Nasal cavity respiratory epithelium epithelial cell of viscerocranial mucosa (primary cell): ENCODE data around the gene TCF23. TPM values are rescaled to one million over a fixed set of nuclear protein-coding genes. Genes with fewer than 3 reads are reported as not detected.

Experiments used
- total RNA-seq: library from RNA; depleted of rRNA; stranded (reverse); fragments of >200 nt; gene quantifications from 2 replicates; pipeline ENCODE4 v1.2.3, GENCODE V29; 2014

TCF23 gene
- under 0.01 TPM in 1 of 2 replicates, not detected in the other for total RNA-seq

DNA sequence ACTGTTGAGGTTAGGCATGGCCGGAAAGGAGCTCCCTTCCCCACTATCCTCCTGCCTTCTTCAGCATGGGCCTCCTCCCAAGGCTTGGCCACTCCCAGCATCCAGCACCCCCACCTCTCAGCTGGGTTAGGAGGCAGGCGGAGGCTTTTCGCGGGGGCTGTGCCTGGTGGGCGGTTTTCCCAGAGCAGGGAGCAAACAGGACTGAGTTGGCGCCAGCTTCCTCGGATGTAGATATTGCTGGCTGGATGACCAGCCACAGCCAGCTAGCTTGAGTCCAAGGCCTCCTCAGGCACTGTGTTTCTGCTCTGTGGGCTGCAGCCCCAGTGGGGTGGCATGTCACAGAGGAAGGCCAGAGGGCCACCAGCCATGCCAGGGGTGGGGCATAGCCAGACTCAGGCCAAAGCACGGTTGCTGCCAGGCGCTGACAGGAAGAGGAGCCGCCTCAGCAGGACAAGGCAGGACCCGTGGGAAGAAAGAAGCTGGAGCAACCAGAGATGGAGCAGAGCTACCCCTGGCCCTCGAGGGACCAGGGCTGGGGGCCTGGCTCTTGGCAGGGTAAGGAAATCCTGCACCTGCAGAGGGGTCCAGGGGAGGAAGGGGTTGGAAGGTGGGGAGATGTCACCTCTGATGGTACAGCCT lies at the start of gene TCF23:
TCF23 (plus strand) TSS at position 204 of the 639 bp plus-strand sequence; CDS start at position 334, 130 bp downstream.

DNA sequence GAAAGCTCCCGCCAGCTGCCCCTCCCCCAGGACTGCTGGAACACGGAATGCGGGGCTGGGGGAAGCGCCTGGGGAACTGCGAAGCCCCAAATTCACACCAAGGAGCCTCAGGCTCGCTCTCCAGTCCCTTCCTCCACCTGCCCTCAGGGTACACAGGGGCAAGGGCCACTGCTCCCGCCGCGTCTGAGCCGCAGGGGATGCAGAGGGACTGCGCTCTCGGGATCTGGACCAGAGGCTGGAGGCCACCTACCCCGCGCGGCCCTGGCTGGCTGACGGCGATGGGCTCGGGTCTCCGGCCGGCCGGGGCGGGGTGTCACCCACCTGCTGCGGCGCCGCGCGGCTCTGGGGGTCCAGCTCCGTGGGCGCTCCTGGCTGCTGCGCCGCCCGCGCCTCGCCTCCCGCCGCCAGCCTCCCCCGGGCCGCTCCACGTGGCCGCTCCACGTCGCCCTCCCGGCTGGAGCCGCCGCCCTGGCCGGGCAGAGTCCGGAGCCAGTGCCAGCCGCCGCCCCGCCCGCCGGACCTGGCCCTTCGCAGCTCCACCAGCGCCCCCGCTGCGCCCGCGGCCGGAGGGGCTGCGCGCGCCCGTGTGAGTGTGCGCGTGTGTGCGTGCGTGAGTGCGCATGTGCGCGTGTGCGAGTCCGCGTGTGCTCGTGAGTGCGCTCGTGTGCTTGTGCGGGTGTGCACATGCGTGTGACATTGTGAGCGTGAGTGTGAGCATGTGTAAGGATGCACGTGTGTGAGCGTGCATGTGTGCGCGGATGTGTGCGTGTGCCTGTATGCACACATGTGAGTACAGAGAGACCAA lies 30.1 kb upstream of the TCF23 start, which contains the start of gene CGREF1:
CGREF1 (minus strand) TSS at position 604 of the 805 bp plus-strand sequence. CDS start 14,762 bp downstream, outside the sequence.

DNA sequence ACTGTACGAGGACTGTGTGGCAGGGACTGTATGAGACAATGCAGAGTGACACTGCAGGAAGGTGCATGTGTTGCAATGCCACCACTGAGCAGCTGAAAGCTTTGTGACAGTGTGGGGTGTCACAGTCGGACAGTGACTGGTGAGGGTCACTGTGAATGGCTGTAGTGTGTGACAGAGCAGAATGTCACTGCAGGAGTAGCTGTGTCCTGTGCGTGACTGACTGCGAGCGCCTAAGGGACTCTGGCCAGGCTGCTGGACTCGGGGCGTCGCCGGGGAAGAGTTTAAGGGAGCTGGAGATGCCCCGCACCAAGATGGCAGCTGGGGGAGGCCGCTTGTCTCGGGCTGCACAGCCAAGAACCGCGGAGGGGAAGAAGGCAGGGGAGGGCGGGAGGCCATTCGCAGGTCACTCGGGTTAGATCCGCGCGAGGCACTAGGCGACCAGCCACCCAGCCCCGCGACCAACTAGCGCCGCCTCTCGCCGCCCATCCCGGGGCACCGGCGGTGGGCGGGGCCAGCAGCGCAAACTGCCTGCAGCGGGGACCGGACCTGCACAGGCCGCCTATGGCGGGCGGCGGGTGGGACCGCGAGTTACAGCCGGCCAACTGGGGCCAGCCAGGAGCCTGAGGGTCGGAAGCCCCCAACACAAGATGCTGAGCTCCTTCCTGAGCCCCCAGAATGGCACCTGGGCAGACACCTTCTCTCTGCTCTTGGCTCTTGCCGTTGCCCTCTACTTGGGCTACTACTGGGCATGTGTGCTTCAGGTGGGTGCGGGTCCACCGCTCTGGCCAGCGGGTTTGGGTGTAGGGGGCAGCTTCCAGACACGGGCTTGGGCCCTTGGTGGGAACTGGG lies 25.3 kb upstream of the TCF23 start, which contains the start of gene ABHD1:
ABHD1 (plus strand) TSS at position 514 of the 849 bp plus-strand sequence; CDS start at position 648, 134 bp downstream.

GRCh38 chr2:27133905-27134780 lies 14.7 kb upstream of the TCF23 start, which contains the start of gene PREB:
TSS of gene PREB (minus strand) at chr2:27134636. CDS start at chr2:27134421, 215 bp downstream.

GRCh38 chr2:27139310-27139709 lies 9.5 kb upstream of the TCF23 start, which contains the start of gene PRR30:
TSS of gene PRR30 (minus strand) at chr2:27139410. CDS start at chr2:27138329, 1,081 bp downstream.

Other genes with a start within 250 kb of the TCF23 start
- gene MAPRE3, start 178.4 kb upstream of the TCF23 start, total RNA-seq: 2.1 and 9.8 TPM in 2 replicates
- 18.5 and 19.6 TPM in 2 replicates for gene TMEM214, start 116.0 kb upstream of the TCF23 start, total RNA-seq
- gene AGBL5, start 97.3 kb upstream of the TCF23 start, total RNA-seq: 10.6 and 20.4 TPM in 2 replicates
- 254 and 377 TPM in 2 replicates for gene OST4, start 77.3 kb upstream of the TCF23 start, total RNA-seq
- 0.34 and 0.36 TPM in 2 replicates for gene EMILIN1, start 70.4 kb upstream of the TCF23 start, total RNA-seq
- gene KHK, start 62.2 kb upstream of the TCF23 start, total RNA-seq: 0.34 and 0.78 TPM in 2 replicates
- gene CGREF1, start 29.9 kb upstream of the TCF23 start, total RNA-seq: 1.0 and 1.8 TPM in 2 replicates
- not detected in 2 replicates for gene ABHD1, start 25.2 kb upstream of the TCF23 start, total RNA-seq
- 39.4 and 82.7 TPM in 2 replicates for gene PREB, start 14.4 kb upstream of the TCF23 start, total RNA-seq
- gene PRR30, start 9.6 kb upstream of the TCF23 start, total RNA-seq: not detected in 2 replicates
- gene ATRAID, start 63.0 kb downstream of the TCF23 start, total RNA-seq: 122 and 193 TPM in 2 replicates
- gene SLC5A6, start 63.3 kb downstream of the TCF23 start, total RNA-seq: 22.9 and 34.7 TPM in 2 replicates
- gene CAD, start 68.4 kb downstream of the TCF23 start, total RNA-seq: 34.9 and 61.9 TPM in 2 replicates
- gene SLC30A3, start 114.0 kb downstream of the TCF23 start, total RNA-seq: not detected in 2 replicates
- not detected in 2 replicates for gene DNAJC5G, start 126.4 kb downstream of the TCF23 start, total RNA-seq
- not detected in 2 replicates for gene TRIM54, start 133.4 kb downstream of the TCF23 start, total RNA-seq
- 1.0 and 1.1 TPM in 2 replicates for gene UCN, start 159.4 kb downstream of the TCF23 start, total RNA-seq
- 43.7 and 44.1 TPM in 2 replicates for gene MPV17, start 174.1 kb downstream of the TCF23 start, total RNA-seq
- 26.0 and 33.6 TPM in 2 replicates for gene GTF3C2, start 207.8 kb downstream of the TCF23 start, total RNA-seq
- gene EIF2B4, start 221.3 kb downstream of the TCF23 start, total RNA-seq: 28.6 and 32.8 TPM in 2 replicates
- 79.7 and 108 TPM in 2 replicates for gene SNX17, start 221.6 kb downstream of the TCF23 start, total RNA-seq
- 11.9 and 12.6 TPM in 2 replicates for gene ZNF513, start 231.7 kb downstream of the TCF23 start, total RNA-seq